Sigmoid colon (tissue), 4 donors: Measurements from ENCODE around the gene ALG6.

Experiments
- EP300 ChIP-seq, 4 donors: sonication (generic); formaldehyde crosslinking; IDR thresholded peaks; one replicate each; pipeline ENCODE4 v1.6.1; 2017; ENCODE audit warnings: antibody characterized with exemption in 4 of 4
- POLR2A ChIP-seq, 2 donors: fragments of 450-650 bp; IDR thresholded peaks; one replicate each; pipeline ENCODE4 v1.6.1; 2016; ENCODE audit warnings: antibody characterized with exemption in 2 of 2, mild to moderate bottlenecking in 2 of 2, moderate library complexity in 2 of 2
- POLR2AphosphoS5 ChIP-seq, 4 donors: sonication (generic); formaldehyde crosslinking; IDR thresholded peaks; one replicate each; pipeline ENCODE4 v1.6.1; 2017; ENCODE audit warnings: antibody characterized with exemption in 4 of 4
- TF ChIP-seq, protein P1 (sequence below), 4 experiments: fragments of 450-650 bp in 3 of 4; fragments of 200-600 bp in 1 of 4; IDR thresholded peaks; one replicate each; pipeline ENCODE4 v1.5.1; 2016 to 2019; ENCODE audit warnings: antibody characterized with exemption in 4 of 4, mild to moderate bottlenecking in 3 of 4, moderate library complexity in 2 of 4

DNA sequence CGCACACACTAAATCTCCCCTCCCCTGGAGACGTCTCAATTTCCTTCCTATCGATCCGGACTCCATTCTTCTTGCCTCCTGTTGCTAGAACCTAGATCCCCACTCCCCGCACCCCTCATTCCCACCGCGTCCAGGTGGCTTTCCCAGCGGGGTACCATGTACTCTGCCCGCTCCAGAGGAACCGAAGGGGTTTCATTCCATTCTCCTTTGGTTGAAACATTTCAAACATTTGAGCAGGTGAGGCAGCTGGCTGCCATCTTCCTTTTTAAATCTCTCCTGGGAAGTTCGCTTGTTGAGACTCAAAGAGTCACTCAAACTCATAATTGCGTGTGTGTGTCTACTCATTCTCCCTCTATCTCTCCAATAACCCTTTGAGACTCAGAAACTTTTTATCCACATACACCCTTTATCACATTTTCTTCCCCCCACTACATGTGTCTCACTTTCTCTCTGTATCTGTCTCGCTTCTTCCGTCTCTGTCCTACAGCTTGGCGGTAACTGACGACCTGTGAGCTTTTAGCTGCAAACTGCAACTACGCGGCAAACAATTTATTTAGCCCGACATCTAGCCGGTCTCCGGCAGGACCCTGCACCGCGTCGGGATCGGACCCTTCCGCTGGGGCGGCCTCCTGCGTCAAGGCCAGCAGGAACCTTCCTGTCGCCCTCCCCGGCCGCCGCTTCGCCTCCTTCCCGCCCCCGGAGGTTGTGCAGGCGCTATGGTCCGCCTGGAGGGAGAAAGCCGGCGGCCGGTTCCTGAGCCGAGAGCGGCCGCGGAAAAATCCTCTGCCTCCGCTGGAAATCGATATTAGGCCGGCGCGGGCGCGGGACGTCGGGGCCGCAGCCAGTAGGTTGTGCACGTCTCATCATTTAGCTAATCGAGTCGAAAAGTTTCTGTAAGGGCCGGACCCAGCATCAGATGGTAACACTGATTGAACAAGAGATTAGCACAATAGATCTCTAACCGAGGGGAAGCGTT, 48.1 kb upstream of the ALG6 start:
- TF ChIP-seq POLR2A (IDR thresholded peaks at IDR 0.05) = no peak
- TF ChIP-seq POLR2AphosphoS5 (IDR thresholded peaks at IDR 0.05) = no peak
- TF ChIP-seq, protein P1, sequence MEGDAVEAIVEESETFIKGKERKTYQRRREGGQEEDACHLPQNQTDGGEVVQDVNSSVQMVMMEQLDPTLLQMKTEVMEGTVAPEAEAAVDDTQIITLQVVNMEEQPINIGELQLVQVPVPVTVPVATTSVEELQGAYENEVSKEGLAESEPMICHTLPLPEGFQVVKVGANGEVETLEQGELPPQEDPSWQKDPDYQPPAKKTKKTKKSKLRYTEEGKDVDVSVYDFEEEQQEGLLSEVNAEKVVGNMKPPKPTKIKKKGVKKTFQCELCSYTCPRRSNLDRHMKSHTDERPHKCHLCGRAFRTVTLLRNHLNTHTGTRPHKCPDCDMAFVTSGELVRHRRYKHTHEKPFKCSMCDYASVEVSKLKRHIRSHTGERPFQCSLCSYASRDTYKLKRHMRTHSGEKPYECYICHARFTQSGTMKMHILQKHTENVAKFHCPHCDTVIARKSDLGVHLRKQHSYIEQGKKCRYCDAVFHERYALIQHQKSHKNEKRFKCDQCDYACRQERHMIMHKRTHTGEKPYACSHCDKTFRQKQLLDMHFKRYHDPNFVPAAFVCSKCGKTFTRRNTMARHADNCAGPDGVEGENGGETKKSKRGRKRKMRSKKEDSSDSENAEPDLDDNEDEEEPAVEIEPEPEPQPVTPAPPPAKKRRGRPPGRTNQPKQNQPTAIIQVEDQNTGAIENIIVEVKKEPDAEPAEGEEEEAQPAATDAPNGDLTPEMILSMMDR (IDR thresholded peaks at IDR 0.05) = no peak
- no peak for TF ChIP-seq EP300 (IDR thresholded peaks at IDR 0.05)
